HCT116 (cell line): Measurements from ENCODE around the gene SLC17A2. TPM values are rescaled to one million over a fixed set of nuclear protein-coding genes. Genes with fewer than 3 reads are reported as not detected.

Experiments used
- ATAC-seq: fragments of 200-7000 bp; cut with Tn5 transposase; 2 replicates; pipeline ENCODE4 v1.9.1; 2020; ENCODE audit warnings: mild to moderate bottlenecking, moderate library complexity
- BruUV-seq: library from RNA; stranded (reverse); fragments of 400-500 nt; replicated peaks from 2 replicates; lab custom pipeline; 2021; lab: Mats Ljungman, UMichigan
- CTCF ChIA-PET: fragments of 300-600 bp; sonication (Branson Sonifier 250); formaldehyde crosslinking; loops from one replicate; lab custom pipeline; 2021; ENCODE audit warnings: antibody characterized with exemption; lab: Charles Lee
- POLR2A ChIA-PET: fragments of 300-600, 350-600 bp; sonication (Branson Sonifier 250); formaldehyde crosslinking; loops from one replicate; lab custom pipeline; 2021; ENCODE audit warnings: antibody characterized with exemption; lab: Charles Lee
- RAD21 ChIA-PET, 2 experiments: fragments of 300-600 bp; sonication (Branson Sonifier 250); formaldehyde crosslinking; loops; one replicate each; lab custom pipeline; 2023; ENCODE audit warnings: low total read pairs in 2 of 2; ENCODE audit not compliant: uncharacterized antibody in 2 of 2, unreplicated experiment in 2 of 2, low non-redundant PET in 1 of 2; lab: Charles Lee
- DNase-seq: peaks from one replicate; pipeline ENCODE4 v3.0.0-alpha.2; 2010; ENCODE audit warnings: low read depth, low spot score
- H2AFZ ChIP-seq: fragments of 200-600 bp; shearing (Covaris generic), sonication (generic); 2 replicates; pipeline ENCODE4 v1.6.1; 2017; ENCODE audit warnings: low read depth, mixed run types, mixed read lengths, antibody characterized with exemption, low read length; ENCODE audit not compliant: poor library complexity, severe bottlenecking
- H3K27ac ChIP-seq: 2 replicates; pipeline ENCODE4 v1.5.1; 2012; ENCODE audit warnings: low read depth, low read length
- H3K27me3 ChIP-seq: fragments of 200-600 bp; sonication (generic); 2 replicates; pipeline ENCODE4 v1.6.1; 2016; ENCODE audit warnings: mixed run types, low read length, mixed read lengths; ENCODE audit not compliant: insufficient read depth
- H3K36me3 ChIP-seq, 2 experiments: fragments of 200-500 bp in 1 of 2; fragments of 200-600 bp in 1 of 2; sonication (Bioruptor generic) in 1 of 2; sonication (generic) in 1 of 2; 2 replicates each; pipeline versions ENCODE4 v1.5.1 to v1.6.1; 2014 to 2016; ENCODE audit warnings: low read length in 2 of 2, inconsistent platforms in 1 of 2, mixed read lengths in 1 of 2, mixed run types in 1 of 2; ENCODE audit not compliant: insufficient read depth in 2 of 2, control insufficient read depth in 1 of 2
- H3K4me1 ChIP-seq, 2 experiments: fragments of 200-600 bp in 1 of 2; sonication (generic) in 1 of 2; 2 replicates each; pipeline versions ENCODE4 v1.5.1 to v1.6.1; 2012 to 2017; ENCODE audit warnings: low read length in 2 of 2, inconsistent platforms in 1 of 2, mild to moderate bottlenecking in 1 of 2, mixed read lengths in 1 of 2, mixed run types in 1 of 2, moderate library complexity in 1 of 2; ENCODE audit not compliant: insufficient read depth in 2 of 2, control insufficient read depth in 1 of 2
- H3K4me2 ChIP-seq: fragments of 200-600 bp; sonication (generic); 2 replicates; pipeline ENCODE4 v1.6.1; 2017; ENCODE audit warnings: mixed run types, low read length, mixed read lengths
- H3K4me3 ChIP-seq, 2 experiments: fragments of 200-600 bp in 1 of 2; sonication (generic) in 1 of 2; replicated peaks in 1 of 2; 2 replicates each; pipeline ENCODE4 v1.5.1; 2011 to 2016; ENCODE audit warnings: low read length in 2 of 2, control low read depth in 1 of 2, low read depth in 1 of 2, mild to moderate bottlenecking in 1 of 2, mixed read lengths in 1 of 2, mixed run types in 1 of 2
- H3K79me2 ChIP-seq: fragments of 200-600 bp; sonication (generic); 2 replicates; pipeline ENCODE4 v1.6.1; 2017; ENCODE audit warnings: mild to moderate bottlenecking, mixed run types, low read length, moderate library complexity, mixed read lengths; ENCODE audit not compliant: insufficient read depth
- H3K9ac ChIP-seq: fragments of 200-600 bp; sonication (generic); 2 replicates; pipeline ENCODE4 v1.6.1; 2016; ENCODE audit warnings: low read length, mixed read lengths
- H3K9me2 ChIP-seq: fragments of 200-600 bp; sonication (generic), shearing (Covaris generic); 2 replicates; pipeline ENCODE4 v1.6.1; 2017; ENCODE audit warnings: mixed run types, mild to moderate bottlenecking, moderate library complexity; ENCODE audit not compliant: insufficient read depth
- H3K9me3 ChIP-seq, 2 experiments: fragments of 200-500 bp in 1 of 2; fragments of 200-600 bp in 1 of 2; sonication (Bioruptor generic) in 1 of 2; sonication (generic) in 1 of 2; 2 replicates each; pipeline ENCODE4 v1.6.1; 2014 to 2017; ENCODE audit warnings: low read length in 2 of 2, mixed read lengths in 2 of 2, inconsistent platforms in 1 of 2, low read depth in 1 of 2, mild to moderate bottlenecking in 1 of 2, mixed run types in 1 of 2, moderate library complexity in 1 of 2; ENCODE audit not compliant: control insufficient read depth in 1 of 2, insufficient read depth in 1 of 2
- H4K20me1 ChIP-seq: fragments of 200-600 bp; sonication (generic), shearing (Covaris generic); 2 replicates; pipeline ENCODE4 v1.6.1; 2017; ENCODE audit warnings: mixed run types, mild to moderate bottlenecking, moderate library complexity; ENCODE audit not compliant: insufficient read depth
- CEBPB ChIP-seq: IDR thresholded peaks from 2 replicates; pipeline ENCODE4 v1.6.1; 2012; ENCODE audit warnings: low read depth
- EGR1 ChIP-seq: IDR thresholded peaks from 2 replicates; pipeline ENCODE4 v1.6.1; 2012; ENCODE audit warnings: low read depth
- ELF1 ChIP-seq: IDR thresholded peaks from 2 replicates; pipeline ENCODE4 v1.6.1; 2012; ENCODE audit warnings: low read depth, borderline replicate concordance
- EZH2 ChIP-seq: fragments of 200-600 bp; sonication (generic); IDR thresholded peaks from 2 replicates; pipeline ENCODE4 v1.6.1; 2017; ENCODE audit warnings: antibody characterized with exemption, mixed run types
- EZH2phosphoT487 ChIP-seq: fragments of 200-600 bp; IDR thresholded peaks from 2 replicates; pipeline ENCODE4 v1.6.1; 2018; ENCODE audit warnings: antibody characterized with exemption, borderline replicate concordance
- FOSL1 ChIP-seq: IDR thresholded peaks from 2 replicates; pipeline ENCODE4 v1.6.1; 2012; ENCODE audit warnings: low read depth
- POLR2A ChIP-seq: IDR thresholded peaks from 2 replicates; pipeline ENCODE4 v1.7.0; 2011; ENCODE audit warnings: borderline replicate concordance; ENCODE audit not compliant: insufficient read depth, insufficient read length; ENCODE audit errors: extremely low read depth
- POLR2AphosphoS5 ChIP-seq: IDR thresholded peaks from 2 replicates; pipeline ENCODE4 v1.6.1; 2011; ENCODE audit warnings: mild to moderate bottlenecking, low read depth, low read length, moderate library complexity
- RAD21 ChIP-seq: IDR thresholded peaks from 2 replicates; pipeline ENCODE4 v1.6.1; 2012; ENCODE audit warnings: low read depth, mild to moderate bottlenecking
- REST ChIP-seq: IDR thresholded peaks from 2 replicates; pipeline ENCODE4 v1.6.1; 2012; ENCODE audit warnings: low read depth
- SP1 ChIP-seq: IDR thresholded peaks from 2 replicates; pipeline ENCODE4 v1.6.1; 2012; ENCODE audit warnings: low read depth
- TCF7L2 ChIP-seq: IDR thresholded peaks from 2 replicates; pipeline ENCODE4 v1.7.0; 2011; ENCODE audit warnings: borderline replicate concordance, inconsistent platforms; ENCODE audit not compliant: insufficient read depth, insufficient read length; ENCODE audit errors: extremely low read depth
- YY1 ChIP-seq: IDR thresholded peaks from 2 replicates; pipeline ENCODE4 v1.6.1; 2011; ENCODE audit warnings: low read length, low read depth, moderate library complexity, mild to moderate bottlenecking; ENCODE audit not compliant: insufficient replicate concordance; ENCODE audit errors: extremely low read depth
- ZFX ChIP-seq: fragments of 450-650 bp; IDR thresholded peaks from 2 replicates; pipeline ENCODE4 v1.6.1; 2017
- ZNF274 ChIP-seq: fragments of 200-500 bp; sonication (Bioruptor generic); IDR thresholded peaks from 2 replicates; pipeline ENCODE4 v1.6.1; 2014; ENCODE audit warnings: mild to moderate bottlenecking, low read depth, low read length, inconsistent platforms
- intact Hi-C: fragments of 100-400 bp; cut with micrococcal nuclease; formaldehyde crosslinking; loops from 2 replicates; pipeline ENCODE4 v1.10.0; 2022
- total RNA-seq: library from RNA; stranded (reverse); gene quantifications from one replicate; pipeline ENCODE4 v1.2.1, GENCODE V29; 2021; ENCODE audit not compliant: unreplicated experiment
- TF ChIP-seq, protein P1 (sequence below), 3 experiments: fragments of 200-600 bp in 1 of 3; sonication (generic) in 1 of 3; IDR thresholded peaks in 2 of 3; conservative IDR thresholded peaks in 1 of 3; 2 replicates each; pipeline ENCODE4 v1.5.1; 2012 to 2017; ENCODE audit warnings: low read depth in 2 of 3, low read length in 2 of 3, antibody characterized with exemption in 1 of 3, borderline replicate concordance in 1 of 3, control low read depth in 1 of 3, mild to moderate bottlenecking in 1 of 3, mixed read lengths in 1 of 3, mixed run types in 1 of 3, moderate library complexity in 1 of 3; ENCODE audit not compliant: insufficient read depth in 1 of 3
- TF ChIP-seq, protein P2 (sequence below): IDR thresholded peaks from 2 replicates; pipeline ENCODE4 v1.6.1; 2011; ENCODE audit warnings: mild to moderate bottlenecking, low read length, moderate library complexity; ENCODE audit not compliant: insufficient replicate concordance; ENCODE audit errors: extremely low read depth
- TF ChIP-seq, protein P3 (sequence below): IDR thresholded peaks from 2 replicates; pipeline ENCODE4 v1.6.1; 2012
- TF ChIP-seq, protein P4 (sequence below): IDR thresholded peaks from 2 replicates; pipeline ENCODE4 v1.6.1; 2012

Gene SLC17A2
- total RNA-seq, 1 experiment from 2014 or later, result not detected

- Histone ChIP-seq H4K20me1 (no peaks in the 10 kb centered on the region), H3K4me3 (no peak overlapping the region), H3K9me2 (no peaks in the 10 kb centered on the region), H3K27me3 (no peaks in the 10 kb centered on the region), H3K9ac (no peak overlapping the region), H2AFZ (no peak overlapping the region), H3K36me3 (no peaks in the 10 kb centered on the region), H3K4me1 (no peaks in the 10 kb centered on the region), H3K9me3 (no peaks in the 10 kb centered on the region), H3K27ac (no peak overlapping the region), H3K4me2 (no peak overlapping the region), H3K79me2 (no peaks in the 10 kb centered on the region)
- intact Hi-C loops, result no loop called here
- TF ChIP-seq, protein P1, sequence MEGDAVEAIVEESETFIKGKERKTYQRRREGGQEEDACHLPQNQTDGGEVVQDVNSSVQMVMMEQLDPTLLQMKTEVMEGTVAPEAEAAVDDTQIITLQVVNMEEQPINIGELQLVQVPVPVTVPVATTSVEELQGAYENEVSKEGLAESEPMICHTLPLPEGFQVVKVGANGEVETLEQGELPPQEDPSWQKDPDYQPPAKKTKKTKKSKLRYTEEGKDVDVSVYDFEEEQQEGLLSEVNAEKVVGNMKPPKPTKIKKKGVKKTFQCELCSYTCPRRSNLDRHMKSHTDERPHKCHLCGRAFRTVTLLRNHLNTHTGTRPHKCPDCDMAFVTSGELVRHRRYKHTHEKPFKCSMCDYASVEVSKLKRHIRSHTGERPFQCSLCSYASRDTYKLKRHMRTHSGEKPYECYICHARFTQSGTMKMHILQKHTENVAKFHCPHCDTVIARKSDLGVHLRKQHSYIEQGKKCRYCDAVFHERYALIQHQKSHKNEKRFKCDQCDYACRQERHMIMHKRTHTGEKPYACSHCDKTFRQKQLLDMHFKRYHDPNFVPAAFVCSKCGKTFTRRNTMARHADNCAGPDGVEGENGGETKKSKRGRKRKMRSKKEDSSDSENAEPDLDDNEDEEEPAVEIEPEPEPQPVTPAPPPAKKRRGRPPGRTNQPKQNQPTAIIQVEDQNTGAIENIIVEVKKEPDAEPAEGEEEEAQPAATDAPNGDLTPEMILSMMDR (IDR thresholded peaks at IDR 0.05 in 2 of 3, conservative IDR thresholded peaks at IDR 0.05 in 1 of 3; ENCODE audit: borderline replicate concordance in 1 of 3, insufficient read depth in 1 of 3, low read depth in 2 of 3, low read length in 2 of 3), result no peak
- TF ChIP-seq EZH2phosphoT487, result no peak
- no peak for TF ChIP-seq CEBPB
- TF ChIP-seq RAD21, result no peak
- no peak for TF ChIP-seq POLR2AphosphoS5
- no peak for TF ChIP-seq FOSL1
- no peak for TF ChIP-seq ZFX
- TF ChIP-seq, protein P2, sequence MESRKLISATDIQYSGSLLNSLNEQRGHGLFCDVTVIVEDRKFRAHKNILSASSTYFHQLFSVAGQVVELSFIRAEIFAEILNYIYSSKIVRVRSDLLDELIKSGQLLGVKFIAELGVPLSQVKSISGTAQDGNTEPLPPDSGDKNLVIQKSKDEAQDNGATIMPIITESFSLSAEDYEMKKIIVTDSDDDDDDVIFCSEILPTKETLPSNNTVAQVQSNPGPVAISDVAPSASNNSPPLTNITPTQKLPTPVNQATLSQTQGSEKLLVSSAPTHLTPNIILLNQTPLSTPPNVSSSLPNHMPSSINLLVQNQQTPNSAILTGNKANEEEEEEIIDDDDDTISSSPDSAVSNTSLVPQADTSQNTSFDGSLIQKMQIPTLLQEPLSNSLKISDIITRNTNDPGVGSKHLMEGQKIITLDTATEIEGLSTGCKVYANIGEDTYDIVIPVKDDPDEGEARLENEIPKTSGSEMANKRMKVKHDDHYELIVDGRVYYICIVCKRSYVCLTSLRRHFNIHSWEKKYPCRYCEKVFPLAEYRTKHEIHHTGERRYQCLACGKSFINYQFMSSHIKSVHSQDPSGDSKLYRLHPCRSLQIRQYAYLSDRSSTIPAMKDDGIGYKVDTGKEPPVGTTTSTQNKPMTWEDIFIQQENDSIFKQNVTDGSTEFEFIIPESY, result no peak
- TF ChIP-seq, protein P3, sequence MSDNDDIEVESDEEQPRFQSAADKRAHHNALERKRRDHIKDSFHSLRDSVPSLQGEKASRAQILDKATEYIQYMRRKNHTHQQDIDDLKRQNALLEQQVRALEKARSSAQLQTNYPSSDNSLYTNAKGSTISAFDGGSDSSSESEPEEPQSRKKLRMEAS, result no peak
- no peak for TF ChIP-seq ELF1
- no peak for TF ChIP-seq TCF7L2
- no peak for TF ChIP-seq POLR2A
- no peak for TF ChIP-seq EZH2
- no peak for TF ChIP-seq ZNF274
- no peak for TF ChIP-seq SP1
- TF ChIP-seq EGR1, result no peak
- no peak for TF ChIP-seq REST
- no peak for TF ChIP-seq YY1
- TF ChIP-seq, protein P4, sequence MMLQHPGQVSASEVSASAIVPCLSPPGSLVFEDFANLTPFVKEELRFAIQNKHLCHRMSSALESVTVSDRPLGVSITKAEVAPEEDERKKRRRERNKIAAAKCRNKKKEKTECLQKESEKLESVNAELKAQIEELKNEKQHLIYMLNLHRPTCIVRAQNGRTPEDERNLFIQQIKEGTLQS, result no peak
- ChIA-PET RAD21 (no interaction called here), POLR2A (no interaction called here), CTCF (no interaction called here)
- ATAC-seq (no peak), DNase-seq (no peak)
- BruUV-seq, result no TSS peak
Measured at GRCh38 chr6:25878721-25879322, 51.7 kb downstream of the SLC17A2 start.
